ENCODE results near the gene PRSS16. TPM values are rescaled to one million over a fixed set of nuclear protein-coding genes. Genes with fewer than 3 reads are reported as not detected.
A peak's percentile ranks its signal among the peaks of the same experiment; 100 is the strongest.

PRSS16 gene
- total RNA-seq, 1 experiment from 2014 or later = 32.5 TPM

GRCh38 chr6:27294409-27294808, 46.9 kb downstream of the PRSS16 start:
- no peak for DNase-seq
- peak overlapping the region; percentile 84 for H3K4me3 ChIP-seq
- peak overlapping the region; percentile 99 for H3K4me2 ChIP-seq
- no peak for TF ChIP-seq EZH2 (IDR thresholded peaks at IDR 0.05; ENCODE audit: low read depth)
- TF ChIP-seq, protein P1, sequence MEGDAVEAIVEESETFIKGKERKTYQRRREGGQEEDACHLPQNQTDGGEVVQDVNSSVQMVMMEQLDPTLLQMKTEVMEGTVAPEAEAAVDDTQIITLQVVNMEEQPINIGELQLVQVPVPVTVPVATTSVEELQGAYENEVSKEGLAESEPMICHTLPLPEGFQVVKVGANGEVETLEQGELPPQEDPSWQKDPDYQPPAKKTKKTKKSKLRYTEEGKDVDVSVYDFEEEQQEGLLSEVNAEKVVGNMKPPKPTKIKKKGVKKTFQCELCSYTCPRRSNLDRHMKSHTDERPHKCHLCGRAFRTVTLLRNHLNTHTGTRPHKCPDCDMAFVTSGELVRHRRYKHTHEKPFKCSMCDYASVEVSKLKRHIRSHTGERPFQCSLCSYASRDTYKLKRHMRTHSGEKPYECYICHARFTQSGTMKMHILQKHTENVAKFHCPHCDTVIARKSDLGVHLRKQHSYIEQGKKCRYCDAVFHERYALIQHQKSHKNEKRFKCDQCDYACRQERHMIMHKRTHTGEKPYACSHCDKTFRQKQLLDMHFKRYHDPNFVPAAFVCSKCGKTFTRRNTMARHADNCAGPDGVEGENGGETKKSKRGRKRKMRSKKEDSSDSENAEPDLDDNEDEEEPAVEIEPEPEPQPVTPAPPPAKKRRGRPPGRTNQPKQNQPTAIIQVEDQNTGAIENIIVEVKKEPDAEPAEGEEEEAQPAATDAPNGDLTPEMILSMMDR (conservative IDR thresholded peaks at IDR 0.05) = no peak
- BruUV-seq (replicated peaks) = no TSS peak
- no peaks in the 10 kb centered on the region for H3K36me3 ChIP-seq (ENCODE audit: low read depth)
- ChIA-PET POLR2A (ENCODE audit: unreplicated experiment) (interaction anchor here (0.6 kb wide), 1 partner anchor 513 kb away, joined by 4 read pairs; no protein-coding TSS in a partner anchor), CTCF (interaction anchor here (0.6 to 1.0 kb wide), 3 partner anchors 14 to 202 kb away, joined by 3 to 15 read pairs (median 5); no protein-coding TSS in a partner anchor)
- peaks cover 27% of the 10 kb centered on the region for H3K4me1 ChIP-seq (replicated peaks; ENCODE audit: insufficient read depth)
- no peaks in the 10 kb centered on the region for H3K9me3 ChIP-seq (ENCODE audit: insufficient read depth, low read depth)
- no peaks in the 10 kb centered on the region for H3K79me2 ChIP-seq (ENCODE audit: low read depth)
- H3K27me3 ChIP-seq (ENCODE audit: insufficient read depth, low read depth) = no peaks in the 10 kb centered on the region
- intact Hi-C loops (cut with micrococcal nuclease; ENCODE audit: unreplicated experiment) = loop anchor here (2.0 to 10.0 kb wide), 4 partner anchors 58 to 600 kb away; partner anchors contain the start of gene ZNF184
- no peaks in the 10 kb centered on the region for H4K20me1 ChIP-seq (ENCODE audit: insufficient read depth)
- no peak overlapping the region for H3K27ac ChIP-seq
- peak overlapping the region; percentile 35; the same call in 1 of the 2 replicates for H2AFZ ChIP-seq
- H3F3A ChIP-seq (ENCODE audit: insufficient read depth, low read depth) = peaks cover 42% of the 10 kb centered on the region
- no peaks in the 10 kb centered on the region for H3K9me2 ChIP-seq (ENCODE audit: insufficient read depth)

GRCh38 chr6:27295301-27296079, 48.0 kb downstream of the PRSS16 start:
- DNase-seq = peak; percentile 49 to 73
- BruUV-seq (replicated peaks) = no TSS peak
- CTCF ChIA-PET = interaction anchor here (0.6 to 1.2 kb wide), 2 partner anchors 38 to 457 kb away, joined by 5 to 8 read pairs; no protein-coding TSS in a partner anchor

More at GRCh38 chr6:27295301-27296079, 48.0 kb downstream of the PRSS16 start:
- Histone ChIP-seq H3K4me3 (peak overlapping the region; percentile 84), H3K27me3 (ENCODE audit: insufficient read depth, low read depth) (no peaks in the 10 kb centered on the region), H3K27ac (no peak overlapping the region), H3K9me3 (ENCODE audit: insufficient read depth, low read depth) (no peaks in the 10 kb centered on the region), H3K4me2 (peak overlapping the region; percentile 99), H3K4me1 (replicated peaks; ENCODE audit: insufficient read depth) (peaks cover 27% of the 10 kb centered on the region), H2AFZ (peak overlapping the region; percentile 99), H3K9me2 (ENCODE audit: insufficient read depth) (no peaks in the 10 kb centered on the region), H3K79me2 (ENCODE audit: low read depth) (no peaks in the 10 kb centered on the region), H3K36me3 (ENCODE audit: low read depth) (no peaks in the 10 kb centered on the region), H3F3A (ENCODE audit: insufficient read depth, low read depth) (peaks cover 42% of the 10 kb centered on the region), H4K20me1 (ENCODE audit: insufficient read depth) (no peaks in the 10 kb centered on the region)
- intact Hi-C loops (cut with micrococcal nuclease; ENCODE audit: unreplicated experiment) = loop anchor here (1.0 to 10.0 kb wide), 9 partner anchors 15 to 599 kb away; partner anchors contain the start of gene ZNF184
- POLR2A ChIA-PET (ENCODE audit: unreplicated experiment) = interaction anchor here (0.5 to 1.1 kb wide), 5 partner anchors 136 to 1515 kb away, joined by 3 to 5 read pairs (median 3); a partner anchor contains a TSS
- TF ChIP-seq, protein P1 (conservative IDR thresholded peaks at IDR 0.05) = no peak
- no peak for TF ChIP-seq EZH2 (IDR thresholded peaks at IDR 0.05; ENCODE audit: low read depth)
